CD14-positive monocyte (primary cell): ENCODE data around the gene IMPDH1. TPM values are rescaled to one million over a fixed set of nuclear protein-coding genes. Genes with fewer than 3 reads are reported as not detected.

Experiments used
- DNase-seq, 3 donors: peaks; one replicate each; pipeline ENCODE4 v3.0.0-alpha.2; 2011 to 2022
- H2AFZ ChIP-seq: 2 replicates; pipeline ENCODE4 v1.6.0; 2012; ENCODE audit warnings: mild to moderate bottlenecking, low read depth, low read length, inconsistent platforms; ENCODE audit not compliant: insufficient read depth, poor library complexity, severe bottlenecking
- H3K27ac ChIP-seq, 2 donors: 1 replicate in 1 of 2; 2 replicates in 1 of 2; pipeline ENCODE4 v1.5.1; 2012 to 2013; ENCODE audit warnings: low read length in 2 of 2, control low read depth in 1 of 2, inconsistent platforms in 1 of 2, low read depth in 1 of 2, mild to moderate bottlenecking in 1 of 2
- H3K27me3 ChIP-seq, 2 donors: one replicate each; pipeline versions ENCODE4 v1.6.0 to v1.6.1; 2011 to 2013; ENCODE audit warnings: low read length in 2 of 2; ENCODE audit not compliant: control insufficient read depth in 2 of 2, insufficient read depth in 2 of 2
- H3K36me3 ChIP-seq, 2 donors: replicated peaks in 1 of 2; 1 replicate in 1 of 2; 2 replicates in 1 of 2; pipeline versions ENCODE4 v1.5.1 to v1.6.1; 2012 to 2013; ENCODE audit warnings: low read length in 2 of 2, control low read depth in 1 of 2, inconsistent platforms in 1 of 2, mild to moderate bottlenecking in 1 of 2; ENCODE audit not compliant: insufficient read depth in 2 of 2, control insufficient read depth in 1 of 2
- H3K4me1 ChIP-seq, 2 donors: 1 replicate in 1 of 2; 2 replicates in 1 of 2; pipeline versions ENCODE4 v1.5.1 to v1.6.1; 2012 to 2013; ENCODE audit warnings: low read length in 2 of 2, control low read depth in 1 of 2, inconsistent platforms in 1 of 2, mild to moderate bottlenecking in 1 of 2, moderate library complexity in 1 of 2; ENCODE audit not compliant: insufficient read depth in 2 of 2, control insufficient read depth in 1 of 2
- H3K4me2 ChIP-seq: replicated peaks from 2 replicates; pipeline ENCODE3; 2012; ENCODE audit warnings: low read length, moderate library complexity, mild to moderate bottlenecking; ENCODE audit not compliant: poor library complexity, severe bottlenecking; ENCODE audit errors: extremely low read depth
- H3K4me3 ChIP-seq, 3 experiments: fragments of 200-600 bp in 1 of 3; sonication (generic) in 1 of 3; replicated peaks in 1 of 3; 1 replicate in 2 of 3; 2 replicates in 1 of 3; pipeline ENCODE4 v1.5.1; 2011 to 2013; ENCODE audit warnings: low read length in 3 of 3, mild to moderate bottlenecking in 3 of 3, control low read depth in 2 of 3, low read depth in 2 of 3, inconsistent platforms in 1 of 3, moderate library complexity in 1 of 3
- H3K79me2 ChIP-seq: 2 replicates; pipeline ENCODE4 v1.6.0; 2012; ENCODE audit warnings: mild to moderate bottlenecking, control low read depth, inconsistent platforms, low read length, moderate library complexity; ENCODE audit not compliant: insufficient read depth
- H3K9ac ChIP-seq: 2 replicates; pipeline ENCODE4 v1.6.0; 2017; ENCODE audit warnings: low read length, mild to moderate bottlenecking; ENCODE audit not compliant: insufficient read depth, poor library complexity, severe bottlenecking
- H3K9me3 ChIP-seq, 2 donors: replicated peaks in 1 of 2; 1 replicate in 1 of 2; 2 replicates in 1 of 2; pipeline versions ENCODE4 v1.5.1 to v1.6.1; 2012 to 2013; ENCODE audit warnings: low read length in 2 of 2, control low read depth in 1 of 2; ENCODE audit not compliant: control insufficient read depth in 1 of 2, insufficient read depth in 1 of 2
- H4K20me1 ChIP-seq: 2 replicates; pipeline ENCODE4 v1.6.0; 2012; ENCODE audit warnings: mild to moderate bottlenecking, low read length, control low read depth, moderate library complexity; ENCODE audit not compliant: insufficient read depth
- H3K27ac Mint-ChIP-seq, 7 donors: one replicate each; pipeline ENCODE4 v1.8.0; 2020; ENCODE audit warnings: mild to moderate bottlenecking in 7 of 7, mixed read lengths in 7 of 7, moderate library complexity in 6 of 7, inconsistent platforms in 2 of 7
- H3K27me3 Mint-ChIP-seq, 3 donors: one replicate each; pipeline ENCODE4 v1.8.0; 2021 to 2022; ENCODE audit warnings: low read depth in 3 of 3, mild to moderate bottlenecking in 3 of 3, mixed read lengths in 3 of 3, moderate library complexity in 3 of 3, inconsistent platforms in 1 of 3
- H3K36me3 Mint-ChIP-seq, 2 donors: one replicate each; pipeline ENCODE4 v1.8.0; 2020; ENCODE audit warnings: mixed read lengths in 2 of 2, inconsistent platforms in 1 of 2, mild to moderate bottlenecking in 1 of 2
- H3K4me1 Mint-ChIP-seq: one replicate; pipeline ENCODE4 v1.8.0; 2020; ENCODE audit warnings: mild to moderate bottlenecking, mixed read lengths
- H3K4me3 Mint-ChIP-seq, 2 donors: one replicate each; pipeline ENCODE4 v1.8.0; 2020; ENCODE audit warnings: mild to moderate bottlenecking in 2 of 2, mixed read lengths in 2 of 2, moderate library complexity in 1 of 2
- H3K9me3 Mint-ChIP-seq, 7 donors: one replicate each; pipeline ENCODE4 v1.8.0; 2020 to 2022; ENCODE audit warnings: mixed read lengths in 7 of 7, mild to moderate bottlenecking in 6 of 7, moderate library complexity in 6 of 7, inconsistent platforms in 2 of 7
- WGBS: methylation state at CpG from one replicate; pipeline ENCODE4 v1.1.5; 2013; ENCODE audit warnings: missing lambda C conversion rate; ENCODE audit not compliant: insufficient coverage; 5-methylcytosine and 5-hydroxymethylcytosine counted together
- intact Hi-C, 2 donors: fragments of 100-400 bp; cut with micrococcal nuclease; formaldehyde crosslinking; loops; one replicate each; pipeline versions ENCODE4 v1.15.0 to v1.15.1; 2023
- polyA plus RNA-seq, 3 donors: library from polyadenylated mRNA; depleted of rRNA in 1 of 3; unstranded in 2 of 3; stranded (reverse) in 1 of 3; fragments of 300-500 nt in 2 of 3; fragments of >200 nt in 1 of 3; fragmentation: Illumina TruSeq in 2 of 3; gene quantifications; 1 replicate in 2 of 3; 2 replicates in 1 of 3; pipeline ENCODE4 v1.2.3, GENCODE V29; 2012 to 2021
- TF ChIP-seq, protein P1 (sequence below): fragments of 200-600 bp; IDR thresholded peaks from one replicate; pipeline ENCODE4 v1.8.0; 2022; ENCODE audit warnings: antibody characterized with exemption, mild to moderate bottlenecking

The IMPDH1 gene
- polyA plus RNA-seq, 3 donors = 110 to 259 (median 152) TPM

DNA sequence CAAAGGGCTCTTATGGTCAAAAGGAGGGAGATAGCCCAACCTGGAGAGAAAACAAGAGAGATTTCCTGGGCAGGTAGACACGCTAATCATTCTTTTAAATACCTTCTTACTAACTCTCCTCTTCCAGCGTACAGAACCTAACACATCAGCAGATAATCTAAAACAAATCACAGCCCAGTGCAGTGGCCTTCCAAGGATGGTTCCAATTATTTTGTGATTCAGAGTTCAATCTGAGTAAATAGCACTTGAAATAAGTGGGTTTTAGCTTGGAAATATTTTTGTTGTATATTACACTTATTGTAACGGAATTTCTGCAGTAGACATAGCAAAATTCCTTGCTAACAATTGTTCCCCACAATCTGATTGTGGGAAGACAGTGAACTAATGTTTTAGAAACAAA is 7.3 kb upstream of the IMPDH1 start:
- H3K36me3 ChIP-seq = no peaks in the 10 kb centered on the region
- Mint-ChIP-seq H3K9me3 (no peaks in the 10 kb centered on the region), H3K4me1 (peaks cover 5% of the 10 kb centered on the region), H3K4me3 (no peak overlapping the region), H3K27me3 (peaks cover 2 to 7% (median 3%) of the 10 kb centered on the region in 3 donors), H3K27ac (no peak overlapping the region), H3K36me3 (no peaks in the 10 kb centered on the region)
- no peak overlapping the region for H3K4me2 ChIP-seq
- TF ChIP-seq, protein P1, sequence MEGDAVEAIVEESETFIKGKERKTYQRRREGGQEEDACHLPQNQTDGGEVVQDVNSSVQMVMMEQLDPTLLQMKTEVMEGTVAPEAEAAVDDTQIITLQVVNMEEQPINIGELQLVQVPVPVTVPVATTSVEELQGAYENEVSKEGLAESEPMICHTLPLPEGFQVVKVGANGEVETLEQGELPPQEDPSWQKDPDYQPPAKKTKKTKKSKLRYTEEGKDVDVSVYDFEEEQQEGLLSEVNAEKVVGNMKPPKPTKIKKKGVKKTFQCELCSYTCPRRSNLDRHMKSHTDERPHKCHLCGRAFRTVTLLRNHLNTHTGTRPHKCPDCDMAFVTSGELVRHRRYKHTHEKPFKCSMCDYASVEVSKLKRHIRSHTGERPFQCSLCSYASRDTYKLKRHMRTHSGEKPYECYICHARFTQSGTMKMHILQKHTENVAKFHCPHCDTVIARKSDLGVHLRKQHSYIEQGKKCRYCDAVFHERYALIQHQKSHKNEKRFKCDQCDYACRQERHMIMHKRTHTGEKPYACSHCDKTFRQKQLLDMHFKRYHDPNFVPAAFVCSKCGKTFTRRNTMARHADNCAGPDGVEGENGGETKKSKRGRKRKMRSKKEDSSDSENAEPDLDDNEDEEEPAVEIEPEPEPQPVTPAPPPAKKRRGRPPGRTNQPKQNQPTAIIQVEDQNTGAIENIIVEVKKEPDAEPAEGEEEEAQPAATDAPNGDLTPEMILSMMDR = no peak
- H3K27ac ChIP-seq = no peak overlapping the region
- no peaks in the 10 kb centered on the region for H3K27me3 ChIP-seq
- H3K4me3 ChIP-seq = no peak overlapping the region
- H4K20me1 ChIP-seq = no peaks in the 10 kb centered on the region
- no peaks in the 10 kb centered on the region for H3K9me3 ChIP-seq
- H3K9ac ChIP-seq = no peak overlapping the region
- H3K79me2 ChIP-seq = no peaks in the 10 kb centered on the region
- H2AFZ ChIP-seq = no peak overlapping the region
- intact Hi-C loops = no loop called here
- no peak for DNase-seq
- H3K4me1 ChIP-seq = peaks cover 5 to 18% of the 10 kb centered on the region in 2 donors
- WGBS = no CpG with 5 or more reads among the region's 3 CpGs

DNA sequence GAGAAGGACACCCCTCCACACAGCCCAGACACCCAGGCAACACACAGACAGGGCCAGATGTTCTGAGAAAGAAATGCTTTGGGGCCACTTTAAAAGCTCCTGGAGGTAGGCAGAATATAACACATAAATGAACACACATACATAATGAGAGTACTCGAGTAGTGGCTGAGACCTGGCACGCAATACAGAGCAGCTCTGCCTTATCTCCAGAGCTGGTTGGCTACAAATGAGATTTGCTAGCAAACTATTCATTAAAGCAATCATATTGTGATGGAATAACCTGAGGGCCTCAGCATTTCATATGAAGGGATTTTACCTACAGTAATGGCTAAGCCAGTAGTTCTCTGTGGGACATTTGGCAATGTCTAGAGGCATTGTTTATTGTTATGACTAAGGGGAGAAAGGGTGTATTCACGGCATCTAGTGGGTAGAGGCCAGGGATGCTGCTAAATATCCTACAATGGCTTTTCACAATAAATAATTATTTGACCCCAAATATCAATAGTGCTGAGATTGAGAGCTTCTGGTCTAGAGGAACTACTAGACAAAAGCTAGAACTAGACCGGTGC is 5.5 kb upstream of the IMPDH1 start:
- 100% methylated on average over 1 of the region's 4 CpGs for WGBS
- no peak for DNase-seq
- H3K9ac ChIP-seq = no peak overlapping the region
- no peak overlapping the region for H3K4me3 ChIP-seq
- no peak overlapping the region for H3K27ac ChIP-seq
- H3K79me2 ChIP-seq = no peaks in the 10 kb centered on the region
- H3K27me3 ChIP-seq = no peaks in the 10 kb centered on the region
- H3K4me3 Mint-ChIP-seq = no peak overlapping the region
- H3K4me1 ChIP-seq = peaks cover 10% of the 10 kb centered on the region in 2 donors
- no peaks in the 10 kb centered on the region for H3K36me3 ChIP-seq
- peaks cover 9% of the 10 kb centered on the region for H3K4me1 Mint-ChIP-seq
- TF ChIP-seq, protein P1 = no peak
- H3K9me3 ChIP-seq = no peaks in the 10 kb centered on the region
- H4K20me1 ChIP-seq = no peaks in the 10 kb centered on the region
- intact Hi-C loops = no loop called here
- H3K4me2 ChIP-seq = no peak overlapping the region
- no peak overlapping the region for H2AFZ ChIP-seq
- no peaks in the 10 kb centered on the region for H3K36me3 Mint-ChIP-seq
- no peaks in the 10 kb centered on the region for H3K9me3 Mint-ChIP-seq
- peaks cover 3 to 7% (median 5%) of the 10 kb centered on the region in 3 donors for H3K27me3 Mint-ChIP-seq
- H3K27ac Mint-ChIP-seq = no peak overlapping the region
